ENCODE results near the gene NOS2.
A peak's percentile ranks its signal among the peaks of the same experiment; 100 is the strongest.

DNA sequence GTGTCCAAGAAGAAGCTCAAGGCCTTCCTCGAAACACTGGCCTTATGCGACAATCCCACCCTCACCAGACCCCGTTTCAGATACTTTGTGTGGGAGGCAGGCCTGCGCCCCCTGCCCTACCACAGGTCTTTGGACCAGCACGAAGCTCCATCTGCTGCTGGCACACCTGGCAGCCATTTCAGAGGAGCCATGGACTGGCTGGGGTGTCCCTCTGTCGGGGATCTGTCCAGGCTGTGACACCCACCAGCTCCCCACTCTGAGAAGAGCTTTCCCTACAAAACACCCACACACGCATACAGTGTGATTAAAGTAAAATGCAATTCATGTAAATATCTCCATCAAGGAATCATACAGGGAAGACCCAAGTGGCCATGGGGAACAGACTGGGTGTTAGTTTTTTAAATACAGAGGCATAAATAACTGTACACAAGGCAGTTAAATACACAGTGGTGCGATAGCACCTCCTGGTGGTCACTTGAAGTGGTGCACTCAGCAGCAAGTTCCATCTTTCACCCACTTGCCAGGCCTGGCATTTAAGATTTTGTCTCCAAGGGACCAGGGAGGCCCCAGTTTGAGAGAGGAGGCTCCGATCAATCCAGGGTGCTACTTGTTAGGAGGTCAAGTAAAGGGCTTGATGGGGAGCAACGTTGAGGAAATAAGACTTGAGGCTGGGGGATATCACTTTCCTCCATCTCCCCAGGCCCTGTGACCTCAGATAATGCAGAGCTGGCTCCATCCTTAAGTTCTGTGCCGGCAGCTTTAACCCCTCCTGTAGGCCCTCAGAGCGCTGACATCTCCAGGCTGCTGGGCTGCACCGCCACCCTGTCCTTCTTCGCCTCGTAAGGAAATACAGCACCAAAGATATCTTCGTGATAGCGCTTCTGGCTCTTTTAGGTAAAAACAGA is 43.6 kb downstream of the NOS2 start:
- TF ChIP-seq POLR2A (IDR thresholded peaks at IDR 0.05), result no peak
- TF ChIP-seq, protein P1, sequence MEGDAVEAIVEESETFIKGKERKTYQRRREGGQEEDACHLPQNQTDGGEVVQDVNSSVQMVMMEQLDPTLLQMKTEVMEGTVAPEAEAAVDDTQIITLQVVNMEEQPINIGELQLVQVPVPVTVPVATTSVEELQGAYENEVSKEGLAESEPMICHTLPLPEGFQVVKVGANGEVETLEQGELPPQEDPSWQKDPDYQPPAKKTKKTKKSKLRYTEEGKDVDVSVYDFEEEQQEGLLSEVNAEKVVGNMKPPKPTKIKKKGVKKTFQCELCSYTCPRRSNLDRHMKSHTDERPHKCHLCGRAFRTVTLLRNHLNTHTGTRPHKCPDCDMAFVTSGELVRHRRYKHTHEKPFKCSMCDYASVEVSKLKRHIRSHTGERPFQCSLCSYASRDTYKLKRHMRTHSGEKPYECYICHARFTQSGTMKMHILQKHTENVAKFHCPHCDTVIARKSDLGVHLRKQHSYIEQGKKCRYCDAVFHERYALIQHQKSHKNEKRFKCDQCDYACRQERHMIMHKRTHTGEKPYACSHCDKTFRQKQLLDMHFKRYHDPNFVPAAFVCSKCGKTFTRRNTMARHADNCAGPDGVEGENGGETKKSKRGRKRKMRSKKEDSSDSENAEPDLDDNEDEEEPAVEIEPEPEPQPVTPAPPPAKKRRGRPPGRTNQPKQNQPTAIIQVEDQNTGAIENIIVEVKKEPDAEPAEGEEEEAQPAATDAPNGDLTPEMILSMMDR (IDR thresholded peaks at IDR 0.05), result peak in 2 of 3 donors; percentile 25 to 39

Data from ovary (tissue), 3 donors.